Tibial nerve (tissue), 4 donors: ENCODE measurements around the gene TPGS2. TPM values are rescaled to one million over a fixed set of nuclear protein-coding genes. Genes with fewer than 3 reads are reported as not detected.

Experiments used
- DNase-seq, 2 donors: peaks; one replicate each; pipeline ENCODE4 v3.0.0-alpha.2; 2019; ENCODE audit warnings: low spot score in 2 of 2
- H3K27ac ChIP-seq, 4 donors: fragments of 200-600 bp; sonication (generic) in 3 of 4; one replicate each; pipeline ENCODE4 v1.5.1; 2017 to 2019; ENCODE audit warnings: mild to moderate bottlenecking in 1 of 4
- H3K27me3 ChIP-seq, 2 donors: fragments of 200-600 bp; sonication (generic) in 1 of 2; one replicate each; pipeline versions ENCODE4 v1.5.1 to v1.6.0; 2017 to 2019
- H3K36me3 ChIP-seq, 3 donors: fragments of 200-600 bp; sonication (generic); one replicate each; pipeline ENCODE4 v1.5.1; 2018 to 2019
- H3K4me1 ChIP-seq, 4 donors: fragments of 200-600 bp; sonication (generic) in 3 of 4; one replicate each; pipeline ENCODE4 v1.5.1; 2017 to 2019
- H3K4me3 ChIP-seq, 4 donors: fragments of 200-600 bp; sonication (generic) in 3 of 4; one replicate each; pipeline ENCODE4 v1.5.1; 2017 to 2019; ENCODE audit warnings: mild to moderate bottlenecking in 1 of 4, moderate library complexity in 1 of 4
- H3K9me3 ChIP-seq, 4 donors: fragments of 200-600 bp; sonication (generic) in 3 of 4; one replicate each; pipeline ENCODE4 v1.5.1; 2017 to 2019
- EP300 ChIP-seq, 2 donors: sonication (generic); formaldehyde crosslinking; IDR thresholded peaks; one replicate each; pipeline ENCODE4 v1.6.1; 2017; ENCODE audit warnings: antibody characterized with exemption in 2 of 2, mild to moderate bottlenecking in 1 of 2
- POLR2A ChIP-seq, 2 donors: fragments of 450-650 bp; IDR thresholded peaks; one replicate each; pipeline ENCODE4 v1.6.1; 2017; ENCODE audit warnings: antibody characterized with exemption in 2 of 2, mild to moderate bottlenecking in 2 of 2, moderate library complexity in 2 of 2
- WGBS, 2 donors: methylation state at CpG; one replicate each; pipeline ENCODE4 v1.1.5; 2018; 5-methylcytosine and 5-hydroxymethylcytosine counted together
- total RNA-seq, 4 donors: library from RNA; depleted of rRNA; stranded (reverse); fragments of >200 nt; gene quantifications; one replicate each; pipeline ENCODE4 v1.1.0, GENCODE V29; 2016
- TF ChIP-seq, protein P1 (sequence below), 5 experiments: fragments of 200-600 bp in 3 of 5; fragments of 450-650 bp in 2 of 5; sonication (generic) in 3 of 5; IDR thresholded peaks; one replicate each; pipeline ENCODE4 v1.5.1; 2016 to 2019; ENCODE audit warnings: antibody characterized with exemption in 5 of 5, mild to moderate bottlenecking in 3 of 5, moderate library complexity in 2 of 5

The TPGS2 gene
- total RNA-seq, 4 donors from 2014 or later: 137 to 203 (median 170) TPM

DNA sequence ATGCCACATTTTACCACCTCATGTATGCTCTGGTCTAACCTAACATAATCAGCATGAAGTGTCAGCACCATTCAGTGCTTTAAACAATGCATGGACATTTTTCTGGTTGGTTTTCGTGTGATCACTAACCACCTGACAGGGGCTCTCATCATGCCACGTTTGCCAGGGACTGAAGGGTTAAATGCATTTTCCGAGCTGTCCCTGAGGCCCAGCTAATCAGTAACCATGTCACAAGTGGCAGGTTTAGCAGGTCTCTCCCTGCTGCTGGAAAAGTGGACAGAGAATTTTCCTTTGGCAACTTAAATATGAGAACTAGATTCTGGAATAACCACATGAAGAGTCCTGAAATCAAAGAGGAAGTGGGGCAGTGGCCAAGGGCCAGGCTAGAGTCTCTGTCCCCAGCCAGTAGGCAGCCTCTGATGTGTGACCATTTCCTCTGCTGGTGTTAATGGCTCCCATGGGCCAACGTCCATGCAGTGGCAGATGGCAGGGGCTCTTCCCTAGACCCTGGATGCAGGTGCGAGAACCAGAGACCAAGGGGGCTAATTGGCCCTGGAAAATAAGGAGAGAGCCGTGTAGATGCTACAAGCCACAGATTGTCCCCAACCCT, 69.5 kb downstream of the TPGS2 start:
- WGBS, 2 donors: 55 to 59% methylated on average over 6 of the region's 6 CpGs
- no peak overlapping the region for H3K27ac ChIP-seq
- H3K27me3 ChIP-seq: no peaks in the 10 kb centered on the region
- H3K4me1 ChIP-seq: peaks cover 0 to 9% (median 0%) of the 10 kb centered on the region in 4 donors
- TF ChIP-seq POLR2A (IDR thresholded peaks at IDR 0.05) (no peak), EP300 (IDR thresholded peaks at IDR 0.05) (no peak)
- TF ChIP-seq, protein P1, sequence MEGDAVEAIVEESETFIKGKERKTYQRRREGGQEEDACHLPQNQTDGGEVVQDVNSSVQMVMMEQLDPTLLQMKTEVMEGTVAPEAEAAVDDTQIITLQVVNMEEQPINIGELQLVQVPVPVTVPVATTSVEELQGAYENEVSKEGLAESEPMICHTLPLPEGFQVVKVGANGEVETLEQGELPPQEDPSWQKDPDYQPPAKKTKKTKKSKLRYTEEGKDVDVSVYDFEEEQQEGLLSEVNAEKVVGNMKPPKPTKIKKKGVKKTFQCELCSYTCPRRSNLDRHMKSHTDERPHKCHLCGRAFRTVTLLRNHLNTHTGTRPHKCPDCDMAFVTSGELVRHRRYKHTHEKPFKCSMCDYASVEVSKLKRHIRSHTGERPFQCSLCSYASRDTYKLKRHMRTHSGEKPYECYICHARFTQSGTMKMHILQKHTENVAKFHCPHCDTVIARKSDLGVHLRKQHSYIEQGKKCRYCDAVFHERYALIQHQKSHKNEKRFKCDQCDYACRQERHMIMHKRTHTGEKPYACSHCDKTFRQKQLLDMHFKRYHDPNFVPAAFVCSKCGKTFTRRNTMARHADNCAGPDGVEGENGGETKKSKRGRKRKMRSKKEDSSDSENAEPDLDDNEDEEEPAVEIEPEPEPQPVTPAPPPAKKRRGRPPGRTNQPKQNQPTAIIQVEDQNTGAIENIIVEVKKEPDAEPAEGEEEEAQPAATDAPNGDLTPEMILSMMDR (IDR thresholded peaks at IDR 0.05): no peak
- DNase-seq: no peak
- no peak overlapping the region for H3K4me3 ChIP-seq
- H3K36me3 ChIP-seq: peaks cover 0 to 20% (median 0%) of the 10 kb centered on the region in 3 donors
- no peaks in the 10 kb centered on the region for H3K9me3 ChIP-seq

DNA sequence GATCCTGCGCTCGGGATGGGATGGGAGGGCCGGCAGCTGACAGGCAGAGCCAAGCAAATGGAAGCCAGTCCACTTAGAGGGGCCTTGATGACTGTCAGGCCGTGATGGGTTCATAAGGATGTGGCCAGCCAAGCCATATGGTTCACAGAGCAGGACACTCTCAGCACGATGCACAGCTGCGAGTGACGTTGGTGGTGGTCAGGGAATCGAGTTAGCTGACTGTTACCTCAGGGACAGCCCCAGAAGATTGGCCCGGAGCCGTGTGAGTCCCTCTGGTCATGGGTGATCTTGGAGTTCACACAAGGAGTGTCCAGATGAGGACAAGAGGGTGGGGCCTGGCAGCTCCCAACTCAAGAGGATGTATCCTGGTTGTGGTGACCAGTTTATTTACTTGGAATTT, 70.2 kb downstream of the TPGS2 start:
- TF ChIP-seq, protein P1 (IDR thresholded peaks at IDR 0.05): no peak
- TF ChIP-seq POLR2A (IDR thresholded peaks at IDR 0.05) (no peak), EP300 (IDR thresholded peaks at IDR 0.05) (no peak)
- WGBS, 2 donors: 80 to 85% methylated on average over 8 to 10 of the region's 10 CpGs
- Histone ChIP-seq H3K27ac (no peak overlapping the region), H3K4me1 (peaks cover 0 to 9% (median 0%) of the 10 kb centered on the region in 4 donors), H3K36me3 (peaks cover 0 to 20% (median 0%) of the 10 kb centered on the region in 3 donors), H3K27me3 (no peaks in the 10 kb centered on the region), H3K9me3 (no peaks in the 10 kb centered on the region), H3K4me3 (no peak overlapping the region)
- no peak for DNase-seq

DNA sequence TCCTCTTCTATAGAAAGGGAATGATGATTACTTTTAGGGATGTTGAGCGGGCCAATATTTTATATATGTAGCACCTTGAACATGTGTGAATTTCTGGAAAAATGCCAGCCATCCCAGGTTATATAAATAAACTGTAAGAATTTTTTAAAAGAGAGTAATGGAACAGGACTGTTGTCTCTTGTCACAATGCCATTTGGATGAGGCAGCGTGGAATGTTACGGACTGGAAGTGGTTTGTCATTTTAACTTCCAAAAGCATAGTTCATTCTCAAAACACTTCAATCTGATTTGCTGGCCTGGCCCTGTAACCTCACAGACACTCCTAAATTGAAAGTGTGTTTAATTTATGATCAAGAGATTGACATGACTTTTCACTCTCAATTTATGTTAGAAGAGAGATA, 70.8 kb downstream of the TPGS2 start:
- H3K9me3 ChIP-seq: no peaks in the 10 kb centered on the region
- no peak overlapping the region for H3K27ac ChIP-seq
- WGBS, 2 donors: 78 to 93% methylated on average over 3 of the region's 3 CpGs
- TF ChIP-seq EP300 (IDR thresholded peaks at IDR 0.05) (no peak), POLR2A (IDR thresholded peaks at IDR 0.05) (no peak)
- TF ChIP-seq, protein P1 (IDR thresholded peaks at IDR 0.05): no peak
- H3K36me3 ChIP-seq: peaks cover 0 to 20% (median 0%) of the 10 kb centered on the region in 3 donors
- H3K4me3 ChIP-seq: no peak overlapping the region
- DNase-seq: no peak
- H3K27me3 ChIP-seq: no peaks in the 10 kb centered on the region
- H3K4me1 ChIP-seq: peaks cover 0 to 12% (median 0%) of the 10 kb centered on the region in 4 donors

DNA sequence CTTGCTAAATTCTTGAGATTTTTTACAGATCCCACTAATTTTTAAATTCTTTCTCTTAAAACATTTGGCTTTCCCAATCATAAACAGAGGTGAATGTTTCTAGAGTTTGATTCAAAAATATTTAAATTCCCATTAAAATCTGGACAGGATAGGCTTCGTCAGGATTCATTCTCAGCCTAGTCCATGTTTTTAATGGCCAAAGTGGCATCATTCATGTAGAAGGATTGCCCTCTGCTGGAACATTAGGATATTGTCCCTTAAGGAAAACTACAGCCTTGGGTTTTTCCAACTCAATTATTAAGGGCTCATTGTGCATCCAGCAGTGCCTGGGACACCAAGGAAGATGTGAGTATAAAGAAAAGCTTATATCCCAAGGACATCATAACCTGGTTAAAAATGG, 71.7 kb downstream of the TPGS2 start:
- 2 to 6% methylated on average over 1 of the region's 1 CpG for WGBS, 2 donors
- TF ChIP-seq, protein P1 (IDR thresholded peaks at IDR 0.05): peak; percentile 60 to 83 (median 70)
- TF ChIP-seq POLR2A (IDR thresholded peaks at IDR 0.05): no peak
- H3K27ac ChIP-seq: no peak overlapping the region

DNA sequence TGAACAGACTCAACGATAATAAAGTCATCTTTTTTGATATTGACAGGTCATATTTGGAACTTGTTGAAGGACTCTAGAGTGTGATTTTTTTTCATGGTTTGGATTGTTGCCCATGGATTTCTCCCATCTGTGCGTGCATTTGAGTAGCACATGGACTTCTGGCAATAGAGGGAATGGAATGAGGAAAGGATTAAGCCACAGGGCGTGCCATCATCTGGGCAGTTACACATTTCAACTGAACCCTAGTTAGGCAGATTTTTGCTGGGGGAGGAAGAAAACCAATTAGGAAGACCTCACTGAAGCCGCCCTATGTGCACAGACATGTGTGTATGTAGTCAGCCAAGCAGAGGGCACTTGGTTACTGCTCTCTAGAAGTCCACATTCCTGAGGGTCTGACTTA, 72.6 kb downstream of the TPGS2 start:
- Histone ChIP-seq H3K4me3 (no peak overlapping the region), H3K4me1 (peaks cover 0 to 13% (median 0%) of the 10 kb centered on the region in 4 donors), H3K36me3 (peaks cover 0 to 8% (median 0%) of the 10 kb centered on the region in 3 donors), H3K27me3 (no peaks in the 10 kb centered on the region), H3K27ac (no peak overlapping the region), H3K9me3 (no peaks in the 10 kb centered on the region)
- no peak for DNase-seq
- no peak for TF ChIP-seq EP300 (IDR thresholded peaks at IDR 0.05)
- no peak for TF ChIP-seq POLR2A (IDR thresholded peaks at IDR 0.05)
- TF ChIP-seq, protein P1 (IDR thresholded peaks at IDR 0.05): no peak
- 58 to 61% methylated on average over 4 of the region's 4 CpGs for WGBS, 2 donors

More for the DNA sequence above, 71.7 kb downstream of the TPGS2 start:
- Histone ChIP-seq H3K27me3 (no peaks in the 10 kb centered on the region), H3K36me3 (peaks cover 0 to 17% (median 0%) of the 10 kb centered on the region in 3 donors), H3K4me3 (no peak overlapping the region), H3K9me3 (no peaks in the 10 kb centered on the region), H3K4me1 (peaks cover 0 to 13% (median 0%) of the 10 kb centered on the region in 4 donors)
- peak in 1 of 2 donors; percentile 65 for DNase-seq
